Natural killer cell (primary cell): ENCODE results near the gene USP24. TPM values are rescaled to one million over a fixed set of nuclear protein-coding genes. Genes with fewer than 3 reads are reported as not detected.
A peak's percentile ranks its signal among the peaks of the same experiment; 100 is the strongest.

Source experiments
- ATAC-seq, 3 donors: fragments of 150-1000 bp in 2 of 3; fragments of 200-7000 bp in 1 of 3; cut with Tn5 transposase; 1 replicate in 1 of 3; 2 replicates in 2 of 3; pipeline ENCODE4 v1.10.0; 2021; ENCODE audit warnings: mild to moderate bottlenecking in 2 of 3, moderate library complexity in 2 of 3
- DNase-seq, 2 donors: peaks; one replicate each; pipeline versions ENCODE4 v3.0.0 to v3.0.0-alpha.2; 2013 to 2021; ENCODE audit warnings: mixed read lengths in 1 of 2
- H3K27ac ChIP-seq: one replicate; pipeline ENCODE4 v1.5.1; 2013; ENCODE audit warnings: mild to moderate bottlenecking, low read length
- H3K27me3 ChIP-seq: one replicate; pipeline ENCODE4 v1.6.1; 2013; ENCODE audit warnings: low read length; ENCODE audit not compliant: control insufficient read depth, insufficient read depth
- H3K36me3 ChIP-seq: one replicate; pipeline ENCODE4 v1.6.1; 2013; ENCODE audit warnings: low read length; ENCODE audit not compliant: control insufficient read depth, insufficient read depth
- H3K4me1 ChIP-seq: one replicate; pipeline ENCODE4 v1.6.1; 2013; ENCODE audit warnings: low read length; ENCODE audit not compliant: control insufficient read depth, insufficient read depth
- H3K4me3 ChIP-seq: one replicate; pipeline ENCODE4 v1.5.1; 2013; ENCODE audit warnings: low read length
- H3K9me3 ChIP-seq: one replicate; pipeline ENCODE4 v1.6.1; 2013; ENCODE audit warnings: low read length; ENCODE audit not compliant: control insufficient read depth, insufficient read depth
- H3K27ac Mint-ChIP-seq, 2 donors: one replicate each; pipeline ENCODE4 v1.8.0; 2022; ENCODE audit warnings: mild to moderate bottlenecking in 2 of 2, mixed read lengths in 2 of 2, moderate library complexity in 1 of 2
- H3K27me3 Mint-ChIP-seq, 2 donors: one replicate each; pipeline ENCODE4 v1.8.0; 2022; ENCODE audit warnings: low read depth in 2 of 2, mixed read lengths in 2 of 2
- H3K36me3 Mint-ChIP-seq: one replicate; pipeline ENCODE4 v1.8.0; 2022; ENCODE audit warnings: mixed read lengths
- H3K4me1 Mint-ChIP-seq, 2 donors: one replicate each; pipeline ENCODE4 v1.8.0; 2022; ENCODE audit warnings: mixed read lengths in 2 of 2
- H3K4me3 Mint-ChIP-seq: one replicate; pipeline ENCODE4 v1.8.0; 2022; ENCODE audit warnings: mild to moderate bottlenecking, moderate library complexity, mixed read lengths
- H3K9me3 Mint-ChIP-seq, 2 donors: one replicate each; pipeline ENCODE4 v1.8.0; 2022; ENCODE audit warnings: mixed read lengths in 2 of 2
- WGBS: methylation state at CpG from one replicate; pipeline ENCODE4 v1.1.7; 2013; ENCODE audit warnings: missing lambda C conversion rate; ENCODE audit not compliant: insufficient coverage; 5-methylcytosine and 5-hydroxymethylcytosine counted together
- intact Hi-C: fragments of 100-400 bp; cut with micrococcal nuclease; formaldehyde crosslinking; loops from one replicate; pipeline ENCODE4 v1.14.2; 2022
- total RNA-seq, 4 donors: library from RNA; stranded (reverse); fragments of 120-200 nt in 1 of 4; gene quantifications; one replicate each; pipeline versions ENCODE4 v1.2.3 to v1.2.4, GENCODE V29; 2013 to 2022
- TF ChIP-seq, protein P1 (sequence below): fragments of 200-600 bp; IDR thresholded peaks from one replicate; pipeline ENCODE4 v1.8.0; 2022; ENCODE audit warnings: antibody characterized with exemption

Gene USP24
- total RNA-seq, 3 donors from 2014 or later (not counting 1 experiment from before 2014, with no cell fraction given) = 155 TPM

DNA sequence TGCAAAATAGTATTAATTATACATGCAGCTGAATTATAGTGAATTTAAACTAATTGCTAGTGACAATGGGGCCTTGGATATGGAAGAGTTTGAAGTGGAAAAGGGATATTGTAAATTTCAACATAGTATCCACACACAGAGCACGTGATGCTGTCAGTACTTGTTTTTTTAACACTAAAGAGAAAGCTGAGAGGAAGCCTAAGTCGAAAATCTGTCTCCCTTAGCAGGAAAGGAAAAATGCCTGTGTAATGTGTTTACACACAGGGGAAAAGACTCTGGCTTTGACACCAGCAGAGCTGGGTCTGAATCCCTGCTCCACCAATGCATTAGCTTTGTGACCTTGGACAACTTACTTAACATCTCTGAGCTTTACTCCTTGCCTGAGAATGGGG, 133.3 kb downstream of the USP24 start:
- DNase-seq = no peak
- no peak for ATAC-seq
- Mint-ChIP-seq H3K9me3 (no peaks in the 10 kb centered on the region), H3K27me3 (no peaks in the 10 kb centered on the region), H3K4me3 (no peak overlapping the region), H3K4me1 (no peaks in the 10 kb centered on the region), H3K36me3 (peaks cover 48% of the 10 kb centered on the region), H3K27ac (peak overlapping the region; percentile 45 to 47)
- H3K9me3 ChIP-seq = no peaks in the 10 kb centered on the region
- intact Hi-C loops = no loop called here
- no peak overlapping the region for H3K4me3 ChIP-seq
- H3K27ac ChIP-seq = no peak overlapping the region
- no peaks in the 10 kb centered on the region for H3K4me1 ChIP-seq
- peaks cover 97% of the 10 kb centered on the region for H3K36me3 ChIP-seq
- TF ChIP-seq, protein P1, sequence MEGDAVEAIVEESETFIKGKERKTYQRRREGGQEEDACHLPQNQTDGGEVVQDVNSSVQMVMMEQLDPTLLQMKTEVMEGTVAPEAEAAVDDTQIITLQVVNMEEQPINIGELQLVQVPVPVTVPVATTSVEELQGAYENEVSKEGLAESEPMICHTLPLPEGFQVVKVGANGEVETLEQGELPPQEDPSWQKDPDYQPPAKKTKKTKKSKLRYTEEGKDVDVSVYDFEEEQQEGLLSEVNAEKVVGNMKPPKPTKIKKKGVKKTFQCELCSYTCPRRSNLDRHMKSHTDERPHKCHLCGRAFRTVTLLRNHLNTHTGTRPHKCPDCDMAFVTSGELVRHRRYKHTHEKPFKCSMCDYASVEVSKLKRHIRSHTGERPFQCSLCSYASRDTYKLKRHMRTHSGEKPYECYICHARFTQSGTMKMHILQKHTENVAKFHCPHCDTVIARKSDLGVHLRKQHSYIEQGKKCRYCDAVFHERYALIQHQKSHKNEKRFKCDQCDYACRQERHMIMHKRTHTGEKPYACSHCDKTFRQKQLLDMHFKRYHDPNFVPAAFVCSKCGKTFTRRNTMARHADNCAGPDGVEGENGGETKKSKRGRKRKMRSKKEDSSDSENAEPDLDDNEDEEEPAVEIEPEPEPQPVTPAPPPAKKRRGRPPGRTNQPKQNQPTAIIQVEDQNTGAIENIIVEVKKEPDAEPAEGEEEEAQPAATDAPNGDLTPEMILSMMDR = no peak
- 73% methylated on average over 2 of the region's 2 CpGs for WGBS
- H3K27me3 ChIP-seq = no peaks in the 10 kb centered on the region

DNA sequence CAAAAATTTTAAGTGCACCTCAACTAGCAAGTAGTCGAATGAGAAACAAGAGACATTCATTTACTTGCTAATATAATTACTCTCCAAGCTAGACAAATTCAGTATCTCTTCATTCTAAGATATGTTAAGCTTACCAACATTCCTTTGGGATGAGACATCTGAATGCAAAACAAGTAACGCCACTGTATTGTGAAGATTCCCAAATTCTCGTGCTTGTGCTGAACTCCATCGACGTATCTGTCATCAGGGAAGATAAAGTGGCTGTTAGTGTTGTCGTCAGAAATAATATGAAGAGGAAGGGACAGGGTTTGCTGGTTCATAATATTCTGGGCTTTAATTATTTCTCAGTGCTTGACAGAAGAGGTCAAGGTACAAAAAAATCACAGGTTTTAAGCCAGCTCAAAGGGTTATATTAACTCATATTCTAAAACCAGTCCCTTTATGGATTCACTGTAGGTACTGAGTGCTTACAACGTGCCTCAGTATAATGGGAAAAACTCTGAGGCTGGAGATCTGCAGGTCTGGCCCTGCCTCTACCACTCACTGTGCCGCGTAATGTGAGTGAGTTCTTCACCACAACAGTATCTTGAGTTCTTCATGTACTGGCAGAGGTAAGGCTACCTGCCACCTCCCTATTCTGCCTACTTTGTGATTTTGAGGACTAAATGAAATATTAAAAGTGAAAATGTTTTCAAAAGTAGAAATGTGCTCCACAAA, 133.8 kb downstream of the USP24 start:
- intact Hi-C loops = no loop called here
- H3K9me3 ChIP-seq = no peaks in the 10 kb centered on the region
- no peak overlapping the region for H3K27ac ChIP-seq
- no peak overlapping the region for H3K4me3 ChIP-seq
- WGBS = 98% methylated on average over 9 of the region's 9 CpGs
- no peak for DNase-seq
- peaks cover 98% of the 10 kb centered on the region for H3K36me3 ChIP-seq
- Mint-ChIP-seq H3K4me1 (peaks cover 0 to 4% of the 10 kb centered on the region in 2 donors), H3K9me3 (no peaks in the 10 kb centered on the region), H3K27ac (peak overlapping the region; percentile 45 to 47), H3K36me3 (peaks cover 46% of the 10 kb centered on the region), H3K27me3 (no peaks in the 10 kb centered on the region), H3K4me3 (no peak overlapping the region)
- no peaks in the 10 kb centered on the region for H3K27me3 ChIP-seq
- TF ChIP-seq, protein P1 = no peak
- H3K4me1 ChIP-seq = no peaks in the 10 kb centered on the region
- no peak for ATAC-seq

DNA sequence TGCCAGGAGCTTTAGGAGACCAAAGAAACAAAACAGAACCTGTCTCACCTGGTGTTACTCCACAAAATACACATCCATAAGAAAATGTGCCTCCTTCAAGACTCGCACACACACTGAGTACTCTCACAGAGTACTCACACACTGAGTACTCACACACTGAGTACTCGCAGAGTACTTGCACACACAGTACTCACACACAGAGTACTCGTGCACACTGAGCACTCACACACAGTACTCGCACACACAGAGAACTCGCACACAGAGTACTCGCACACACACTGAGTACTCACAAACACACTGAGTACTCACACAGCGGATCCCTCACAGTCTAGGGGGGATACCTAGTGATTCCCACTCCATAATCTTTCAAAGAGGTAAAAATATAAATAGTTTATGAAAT, 135.5 kb downstream of the USP24 start:
- no peak overlapping the region for H3K4me3 ChIP-seq
- no peaks in the 10 kb centered on the region for H3K4me1 ChIP-seq
- no peak for ATAC-seq
- peaks cover 40% of the 10 kb centered on the region for H3K36me3 Mint-ChIP-seq
- no peak overlapping the region for H3K27ac ChIP-seq
- H3K27ac Mint-ChIP-seq = peak overlapping the region; percentile 22 to 52
- no peaks in the 10 kb centered on the region for H3K27me3 ChIP-seq
- no peak for DNase-seq
- TF ChIP-seq, protein P1 = no peak
- H3K9me3 Mint-ChIP-seq = no peaks in the 10 kb centered on the region
- H3K9me3 ChIP-seq = no peaks in the 10 kb centered on the region
- peaks cover 0 to 5% of the 10 kb centered on the region in 2 donors for H3K4me1 Mint-ChIP-seq
- no peak overlapping the region for H3K4me3 Mint-ChIP-seq
- H3K36me3 ChIP-seq = peaks cover 97% of the 10 kb centered on the region
- 99% methylated on average over 7 of the region's 7 CpGs for WGBS
- intact Hi-C loops = no loop called here
- H3K27me3 Mint-ChIP-seq = no peaks in the 10 kb centered on the region

DNA sequence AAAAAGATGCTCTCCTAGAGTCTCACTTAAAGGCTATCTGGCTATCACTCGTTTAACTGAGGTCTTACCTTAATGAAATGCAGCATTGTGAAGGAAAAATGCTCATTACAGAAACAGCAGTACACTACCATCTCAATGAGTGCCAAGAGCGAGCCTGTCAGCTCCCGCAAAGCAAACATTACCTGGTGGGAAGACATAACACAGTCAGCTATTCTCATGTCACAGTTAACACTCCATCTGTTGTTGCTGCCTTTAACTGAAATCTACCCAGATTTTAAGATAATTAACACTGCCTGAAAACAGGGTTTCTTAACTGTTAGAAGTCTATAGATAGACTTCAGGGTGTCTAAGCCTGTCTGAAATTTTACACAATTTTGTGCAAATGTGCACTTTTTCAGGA, 136.7 kb downstream of the USP24 start:
- Mint-ChIP-seq H3K27me3 (no peaks in the 10 kb centered on the region), H3K4me3 (no peak overlapping the region), H3K27ac (peak overlapping the region in 1 of 2 donors; percentile 3), H3K9me3 (no peaks in the 10 kb centered on the region), H3K4me1 (peaks cover 0 to 5% of the 10 kb centered on the region in 2 donors), H3K36me3 (peaks cover 36% of the 10 kb centered on the region)
- Histone ChIP-seq H3K4me1 (no peaks in the 10 kb centered on the region), H3K27ac (no peak overlapping the region), H3K4me3 (no peak overlapping the region), H3K9me3 (no peaks in the 10 kb centered on the region), H3K27me3 (no peaks in the 10 kb centered on the region), H3K36me3 (peaks cover 97% of the 10 kb centered on the region)
- TF ChIP-seq, protein P1 = no peak
- 97% methylated on average over 3 of the region's 3 CpGs for WGBS
- intact Hi-C loops = no loop called here
- no peak for DNase-seq
- ATAC-seq = no peak
